Adrenal gland (tissue), 12 donors: ENCODE results near the gene ABCB9. TPM values are rescaled to one million over a fixed set of nuclear protein-coding genes. Genes with fewer than 3 reads are reported as not detected.

Experiments
- DNase-seq, 7 donors: peaks; one replicate each; pipeline ENCODE4 v3.0.0-alpha.2; 2019 to 2020
- H3K27ac ChIP-seq, 5 donors: fragments of 200-600 bp; sonication (generic) in 4 of 5; 1 replicate in 3 of 5; 2 replicates in 2 of 5; pipeline versions ENCODE4 v1.5.1 to v1.8.0; 2016 to 2020; ENCODE audit warnings: mild to moderate bottlenecking in 1 of 5
- H3K27me3 ChIP-seq: fragments of 200-600 bp; 2 replicates; pipeline ENCODE4 v1.8.0; 2021
- H3K36me3 ChIP-seq, 2 donors: fragments of 200-600 bp; replicated peaks in 1 of 2; 1 replicate in 1 of 2; 2 replicates in 1 of 2; pipeline versions ENCODE4 v1.5.1 to v1.8.0; 2018 to 2022
- H3K4me1 ChIP-seq, 2 donors: fragments of 200-600 bp; replicated peaks in 1 of 2; 1 replicate in 1 of 2; 2 replicates in 1 of 2; pipeline versions ENCODE4 v1.5.1 to v1.8.0; 2018 to 2021
- H3K4me3 ChIP-seq, 4 donors: fragments of 200-600 bp; sonication (generic) in 3 of 4; one replicate each; pipeline ENCODE4 v1.5.1; 2016 to 2018
- H3K9me3 ChIP-seq, 3 donors: fragments of 200-600 bp; sonication (generic) in 1 of 3; replicated peaks in 1 of 3; 1 replicate in 2 of 3; 2 replicates in 1 of 3; pipeline versions ENCODE4 v1.5.1 to v1.8.0; 2016 to 2021
- POLR2A ChIP-seq, 2 donors: fragments of 450-650 bp; IDR thresholded peaks; one replicate each; pipeline ENCODE4 v1.6.1; 2017; ENCODE audit warnings: antibody characterized with exemption in 2 of 2, mild to moderate bottlenecking in 2 of 2, moderate library complexity in 1 of 2
- WGBS, 4 donors: extraction: QIAGEN DNeasy Blood & Tissue Kit in 2 of 4; methylation state at CpG; one replicate each; pipeline versions ENCODE4 v1.1.5 to v1.1.7; 2013 to 2017; 5-methylcytosine and 5-hydroxymethylcytosine counted together
- intact Hi-C, 2 donors: fragments of 100-400 bp; cut with DNase I; formaldehyde crosslinking; loops; one replicate each; pipeline versions ENCODE4 v1.14.1 to v1.15.0; 2022 to 2023
- polyA plus RNA-seq, 3 donors: library from polyadenylated mRNA; stranded (reverse); fragments of 200-250 nt in 2 of 3; fragments of 350-450 nt in 1 of 3; fragmentation: Illumina TruSeq in 1 of 3; extraction: RNeasy Lipid Tissue Mini Kit (QIAGEN cat#74804) in 1 of 3; gene quantifications; one replicate each; pipeline ENCODE4 v1.2.3, GENCODE V29; 2013 to 2014
- total RNA-seq, 9 donors: library from RNA; depleted of rRNA in 4 of 9; stranded (reverse); fragments of >200 nt in 4 of 9; fragments of 120-200 nt in 1 of 9; fragmentation: NEBNext Ultra II Directional in 1 of 9; extraction: Animal tissue kit (Norgen Biotek cat#: 25700) in 1 of 9; gene quantifications; one replicate each; pipeline versions ENCODE4 v1.1.0 to v1.2.4, GENCODE V29; 2013 to 2023
- TF ChIP-seq, protein P1 (sequence below), 6 experiments: fragments of 450-650 bp in 4 of 6; fragments of 200-600 bp in 2 of 6; sonication (generic) in 1 of 6; IDR thresholded peaks; 1 replicate in 5 of 6; 2 replicates in 1 of 6; pipeline versions ENCODE4 v1.5.1 to v1.8.0; 2016 to 2021; ENCODE audit warnings: antibody characterized with exemption in 6 of 6, mild to moderate bottlenecking in 2 of 6, moderate library complexity in 1 of 6
- donor health status: healthy with polysubstance abuse.
- donor health status: Bipolar disorder and iron deficiency.
- donor health status: DM: yes; HTN: yes; CAD: no.
- donor health status: DM: no; HTN: no; CAD: no.
- donor health status: DM: no; HTN: no; CAD: no.
- donor health status: DM: yes; HTN: yes; CAD: no.

ABCB9 gene
- total and polyA plus RNA-seq, 12 donors, result 2.0 to 10.0 (median 6.2) TPM

DNA sequence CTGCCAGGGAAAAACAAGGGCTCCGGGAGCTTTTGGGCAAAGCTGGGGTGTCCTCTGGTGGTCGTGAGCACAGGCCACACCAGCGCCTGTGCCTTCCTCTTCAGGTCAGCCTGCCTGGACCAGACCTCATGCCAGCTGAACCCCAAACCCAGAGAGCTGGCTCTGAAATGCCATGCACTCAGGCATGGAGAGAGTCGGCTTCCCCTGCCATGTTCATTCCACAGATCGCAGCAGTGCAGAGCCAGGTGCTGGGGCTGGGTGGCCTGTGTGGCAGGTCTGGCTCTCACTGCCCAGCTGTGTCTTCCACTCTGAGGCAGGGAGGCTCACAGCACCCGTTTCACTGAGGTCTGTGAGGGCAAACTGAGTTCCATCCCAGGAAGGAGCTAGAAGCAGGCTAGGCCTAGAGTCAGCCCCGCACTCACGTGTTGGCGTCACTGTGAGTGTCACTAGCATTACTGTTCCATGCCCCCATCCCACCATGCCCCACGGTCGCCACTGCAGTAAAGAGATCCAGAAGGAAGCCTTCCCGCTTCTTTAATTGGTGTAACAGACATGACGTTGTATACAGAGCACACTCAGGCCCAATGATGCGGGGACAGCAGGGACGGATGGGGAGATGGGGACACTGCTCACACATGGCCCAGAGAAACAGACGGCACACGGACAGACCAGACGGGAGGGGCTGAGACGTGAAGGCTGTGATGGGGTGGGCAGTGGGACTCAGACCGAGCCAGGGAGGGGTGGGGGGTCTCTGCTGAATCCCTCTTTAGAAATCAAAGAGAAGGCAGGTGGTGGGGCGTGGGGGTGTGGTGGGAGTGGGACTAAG lies 16.9 kb upstream of the ABCB9 start:
- H3K4me1 ChIP-seq, result peaks cover 44 to 63% of the 10 kb centered on the region in 2 donors
- no peak overlapping the region for H3K4me3 ChIP-seq
- no peaks in the 10 kb centered on the region for H3K27me3 ChIP-seq
- TF ChIP-seq, protein P1, sequence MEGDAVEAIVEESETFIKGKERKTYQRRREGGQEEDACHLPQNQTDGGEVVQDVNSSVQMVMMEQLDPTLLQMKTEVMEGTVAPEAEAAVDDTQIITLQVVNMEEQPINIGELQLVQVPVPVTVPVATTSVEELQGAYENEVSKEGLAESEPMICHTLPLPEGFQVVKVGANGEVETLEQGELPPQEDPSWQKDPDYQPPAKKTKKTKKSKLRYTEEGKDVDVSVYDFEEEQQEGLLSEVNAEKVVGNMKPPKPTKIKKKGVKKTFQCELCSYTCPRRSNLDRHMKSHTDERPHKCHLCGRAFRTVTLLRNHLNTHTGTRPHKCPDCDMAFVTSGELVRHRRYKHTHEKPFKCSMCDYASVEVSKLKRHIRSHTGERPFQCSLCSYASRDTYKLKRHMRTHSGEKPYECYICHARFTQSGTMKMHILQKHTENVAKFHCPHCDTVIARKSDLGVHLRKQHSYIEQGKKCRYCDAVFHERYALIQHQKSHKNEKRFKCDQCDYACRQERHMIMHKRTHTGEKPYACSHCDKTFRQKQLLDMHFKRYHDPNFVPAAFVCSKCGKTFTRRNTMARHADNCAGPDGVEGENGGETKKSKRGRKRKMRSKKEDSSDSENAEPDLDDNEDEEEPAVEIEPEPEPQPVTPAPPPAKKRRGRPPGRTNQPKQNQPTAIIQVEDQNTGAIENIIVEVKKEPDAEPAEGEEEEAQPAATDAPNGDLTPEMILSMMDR (IDR thresholded peaks at IDR 0.05), result no peak
- no peak for TF ChIP-seq POLR2A (IDR thresholded peaks at IDR 0.05)
- intact Hi-C loops, result loop anchor here in 1 of 2 donors (5.0 kb wide), 2 partner anchors 169 to 254 kb away; partner anchors contain the start of gene PITPNM2
- no peaks in the 10 kb centered on the region for H3K9me3 ChIP-seq
- H3K36me3 ChIP-seq, result peaks cover 0 to 33% of the 10 kb centered on the region in 2 donors
- peak in 1 of 7 donors; percentile 42 for DNase-seq
- H3K27ac ChIP-seq, result peak overlapping the region in 4 of 5 donors; percentile 49 to 90 (median 88)
- WGBS, 4 donors, result 54 to 71% (median 62%) methylated on average over 4 to 21 of the region's 21 CpGs

DNA sequence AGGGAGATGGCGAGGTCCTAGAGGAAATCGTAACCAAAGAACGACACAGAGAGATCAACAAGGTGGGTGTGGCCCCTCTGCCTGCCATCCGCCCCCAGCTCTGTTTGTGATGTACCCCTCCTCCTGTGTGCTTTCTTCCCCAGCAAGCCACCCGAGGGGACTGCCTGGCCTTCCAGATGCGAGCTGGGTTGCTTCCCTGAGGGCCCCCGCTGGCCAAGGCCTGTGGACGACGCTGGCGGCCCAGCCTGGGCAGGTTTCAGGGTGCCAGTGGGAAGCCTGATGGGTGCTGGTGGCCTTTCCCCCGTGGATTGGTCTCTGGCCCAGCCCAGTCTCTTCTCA lies 16.2 kb upstream of the ABCB9 start:
- Histone ChIP-seq H3K36me3 (peaks cover 0 to 25% of the 10 kb centered on the region in 2 donors), H3K4me3 (peak overlapping the region in 1 of 4 donors; percentile 75), H3K27me3 (no peaks in the 10 kb centered on the region), H3K27ac (peak overlapping the region in 3 of 5 donors; percentile 10 to 90 (median 87)), H3K4me1 (peaks cover 44 to 63% of the 10 kb centered on the region in 2 donors), H3K9me3 (no peaks in the 10 kb centered on the region)
- TF ChIP-seq, protein P1 (IDR thresholded peaks at IDR 0.05), result no peak
- no peak for TF ChIP-seq POLR2A (IDR thresholded peaks at IDR 0.05)
- intact Hi-C loops, result loop anchor here in 1 of 2 donors (5.0 kb wide), 2 partner anchors 170 to 255 kb away; partner anchors contain the start of gene PITPNM2
- 57 to 65% (median 60%) methylated on average over 3 to 11 of the region's 11 CpGs for WGBS, 4 donors
- no peak for DNase-seq

DNA sequence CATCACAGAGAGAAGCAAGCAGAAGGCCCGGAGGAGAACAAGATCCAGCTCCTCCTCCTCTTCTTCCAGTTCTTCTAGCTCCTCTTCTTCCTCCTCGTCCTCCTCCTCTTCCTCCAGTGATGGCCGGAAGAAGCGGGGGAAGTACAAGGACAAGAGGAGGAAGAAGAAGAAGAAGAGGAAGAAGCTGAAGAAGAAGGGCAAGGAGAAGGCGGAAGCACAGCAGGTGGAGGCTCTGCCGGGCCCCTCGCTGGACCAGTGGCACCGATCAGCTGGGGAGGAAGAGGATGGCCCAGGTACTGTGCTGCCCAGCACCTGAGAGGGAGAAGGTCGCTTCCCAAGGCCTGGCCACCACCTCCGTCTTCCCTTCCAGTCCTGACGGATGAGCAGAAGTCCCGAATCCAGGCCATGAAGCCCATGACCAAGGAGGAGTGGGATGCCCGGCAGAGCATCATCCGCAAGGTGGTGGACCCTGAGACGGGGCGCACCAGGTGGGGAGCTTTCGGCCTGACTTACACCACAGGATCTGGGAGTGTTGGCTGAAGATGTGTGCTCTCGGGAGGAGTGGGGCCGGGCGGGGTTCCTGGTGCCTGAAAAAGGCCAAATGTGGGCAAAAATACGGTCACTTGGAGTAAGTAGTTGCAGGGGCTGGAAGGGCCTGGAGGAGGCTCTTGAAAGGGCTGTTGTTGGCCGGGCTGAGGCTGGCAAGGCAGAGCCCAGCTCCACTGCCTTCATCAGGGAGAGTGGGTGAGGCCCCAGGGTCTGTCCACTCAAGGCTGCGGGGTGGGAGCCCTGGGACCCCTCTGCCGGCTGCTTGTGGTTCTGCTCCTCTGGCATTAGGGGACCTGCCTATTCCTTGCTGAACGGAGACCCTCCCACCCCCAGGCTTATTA lies 15.6 kb upstream of the ABCB9 start:
- TF ChIP-seq, protein P1 (IDR thresholded peaks at IDR 0.05), result no peak
- no peak for TF ChIP-seq POLR2A (IDR thresholded peaks at IDR 0.05)
- WGBS, 4 donors, result 37 to 52% (median 47%) methylated on average over 20 to 25 of the region's 25 CpGs
- Histone ChIP-seq H3K9me3 (no peaks in the 10 kb centered on the region), H3K27me3 (no peaks in the 10 kb centered on the region), H3K4me1 (peaks cover 44 to 69% of the 10 kb centered on the region in 2 donors), H3K36me3 (peaks cover 0 to 19% of the 10 kb centered on the region in 2 donors), H3K4me3 (peak overlapping the region in 2 of 4 donors; percentile 75 to 83), H3K27ac (peak overlapping the region in 4 of 5 donors; percentile 72 to 90 (median 83))
- DNase-seq, result peak in 1 of 7 donors; percentile 25
- intact Hi-C loops, result loop anchor here in 1 of 2 donors (5.0 kb wide), 2 partner anchors 170 to 255 kb away; partner anchors contain the start of gene PITPNM2
